Measurements from ENCODE around the gene NCOA7.

DNA sequence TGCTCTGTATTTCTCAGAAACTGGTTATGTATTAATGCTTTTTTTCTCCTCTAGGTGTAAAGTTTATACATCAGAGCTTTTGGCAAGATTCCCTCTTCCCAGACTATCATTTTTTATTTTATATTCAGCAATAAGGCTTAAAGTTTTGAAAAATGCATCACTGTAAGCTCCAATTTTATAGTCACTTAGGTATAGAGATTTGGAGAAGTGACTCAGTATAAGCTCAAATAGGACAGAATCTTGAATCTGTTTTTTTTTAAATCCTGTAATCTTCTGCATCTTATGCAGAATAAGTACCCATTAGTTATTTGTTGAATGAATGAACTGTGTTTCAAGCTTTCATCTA lies 1.0 kb downstream of the NCOA7 start:
- TF ChIP-seq, protein P1, sequence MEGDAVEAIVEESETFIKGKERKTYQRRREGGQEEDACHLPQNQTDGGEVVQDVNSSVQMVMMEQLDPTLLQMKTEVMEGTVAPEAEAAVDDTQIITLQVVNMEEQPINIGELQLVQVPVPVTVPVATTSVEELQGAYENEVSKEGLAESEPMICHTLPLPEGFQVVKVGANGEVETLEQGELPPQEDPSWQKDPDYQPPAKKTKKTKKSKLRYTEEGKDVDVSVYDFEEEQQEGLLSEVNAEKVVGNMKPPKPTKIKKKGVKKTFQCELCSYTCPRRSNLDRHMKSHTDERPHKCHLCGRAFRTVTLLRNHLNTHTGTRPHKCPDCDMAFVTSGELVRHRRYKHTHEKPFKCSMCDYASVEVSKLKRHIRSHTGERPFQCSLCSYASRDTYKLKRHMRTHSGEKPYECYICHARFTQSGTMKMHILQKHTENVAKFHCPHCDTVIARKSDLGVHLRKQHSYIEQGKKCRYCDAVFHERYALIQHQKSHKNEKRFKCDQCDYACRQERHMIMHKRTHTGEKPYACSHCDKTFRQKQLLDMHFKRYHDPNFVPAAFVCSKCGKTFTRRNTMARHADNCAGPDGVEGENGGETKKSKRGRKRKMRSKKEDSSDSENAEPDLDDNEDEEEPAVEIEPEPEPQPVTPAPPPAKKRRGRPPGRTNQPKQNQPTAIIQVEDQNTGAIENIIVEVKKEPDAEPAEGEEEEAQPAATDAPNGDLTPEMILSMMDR (IDR thresholded peaks at IDR 0.05; ENCODE audit: low read length): no peak
- TF ChIP-seq EZH2 (optimal IDR thresholded peaks at IDR 0.05; ENCODE audit: low read depth, low read length): no peak

All from MM.1S (cell line).